Small intestine (tissue), 7 donors: ENCODE results near the gene SLC7A10. TPM values are rescaled to one million over a fixed set of nuclear protein-coding genes. Genes with fewer than 3 reads are reported as not detected.

ENCODE experiments used
- DNase-seq, 2 donors: peaks; one replicate each; pipeline versions ENCODE4 v3.0.0 to v3.0.0-alpha.2; 2013
- FAIRE-seq: peaks from 2 replicates; lab custom pipeline; 2012; peaks lifted over from hg19 to GRCh38; lab: Jason Lieb, UNC
- H3K27ac ChIP-seq, 3 donors: one replicate each; pipeline ENCODE4 v1.5.1; 2013; ENCODE audit warnings: low read length in 2 of 3, mild to moderate bottlenecking in 2 of 3, control low read depth in 1 of 3, inconsistent platforms in 1 of 3, low read depth in 1 of 3, moderate library complexity in 1 of 3
- H3K27me3 ChIP-seq, 3 donors: one replicate each; pipeline ENCODE4 v1.6.1; 2013; ENCODE audit warnings: low read length in 3 of 3, inconsistent platforms in 1 of 3; ENCODE audit not compliant: control insufficient read depth in 3 of 3, insufficient read depth in 3 of 3
- H3K36me3 ChIP-seq, 3 donors: one replicate each; pipeline ENCODE4 v1.6.1; 2013; ENCODE audit warnings: low read length in 3 of 3, inconsistent platforms in 1 of 3, low read depth in 1 of 3, mild to moderate bottlenecking in 1 of 3, moderate library complexity in 1 of 3; ENCODE audit not compliant: control insufficient read depth in 3 of 3, insufficient read depth in 2 of 3
- H3K4me1 ChIP-seq, 3 donors: one replicate each; pipeline ENCODE4 v1.6.1; 2013; ENCODE audit warnings: low read length in 2 of 3, inconsistent platforms in 1 of 3, low read depth in 1 of 3, mild to moderate bottlenecking in 1 of 3, moderate library complexity in 1 of 3; ENCODE audit not compliant: control insufficient read depth in 3 of 3, insufficient read depth in 2 of 3
- H3K4me3 ChIP-seq, 3 donors: one replicate each; pipeline ENCODE4 v1.5.1; 2013; ENCODE audit warnings: low read length in 3 of 3, control low read depth in 1 of 3, inconsistent platforms in 1 of 3, low read depth in 1 of 3, mild to moderate bottlenecking in 1 of 3, moderate library complexity in 1 of 3
- H3K9me3 ChIP-seq, 2 donors: one replicate each; pipeline ENCODE4 v1.6.1; 2013; ENCODE audit warnings: low read depth in 1 of 2, low read length in 1 of 2; ENCODE audit not compliant: control insufficient read depth in 2 of 2, insufficient read depth in 1 of 2
- WGBS, 3 donors: extraction: QIAGEN DNeasy Blood & Tissue Kit; methylation state at CpG; one replicate each; pipeline ENCODE4 v1.1.7; 2013; 5-methylcytosine and 5-hydroxymethylcytosine counted together
- polyA plus RNA-seq, 4 donors: library from polyadenylated mRNA; stranded (reverse) in 3 of 4; unstranded in 1 of 4; fragments of 200-250 nt in 3 of 4; fragments of 120-200 nt in 1 of 4; gene quantifications; one replicate each; pipeline versions ENCODE4 v1.2.1 to v1.2.3, GENCODE V29; 2013
- donor health status: healthy with polysubstance abuse.
- donor health status: control.
- donor health status: control.
- donor health status: Bipolar disorder and iron deficiency.
- donor health status: healthy.

SLC7A10 gene
- polyA plus RNA-seq, 4 donors: 1.4 to 16.0 TPM; not detected in 2

- Histone ChIP-seq H3K4me3 (no peak overlapping the region), H3K36me3 (no peaks in the 10 kb centered on the region), H3K27me3 (no peaks in the 10 kb centered on the region), H3K27ac (no peak overlapping the region), H3K9me3 (no peaks in the 10 kb centered on the region), H3K4me1 (peaks cover 0 to 28% (median 0%) of the 10 kb centered on the region in 3 donors)
- no peak for FAIRE-seq
- DNase-seq: no peak
- 92 to 95% (median 94%) methylated on average over 10 of the region's 10 CpGs for WGBS, 3 donors
Observed at GRCh38 chr19:33238481-33239149, 13.0 kb upstream of the SLC7A10 start.

- Histone ChIP-seq H3K9me3 (no peaks in the 10 kb centered on the region), H3K36me3 (no peaks in the 10 kb centered on the region), H3K27me3 (no peaks in the 10 kb centered on the region), H3K27ac (no peak overlapping the region), H3K4me3 (no peak overlapping the region), H3K4me1 (peaks cover 0 to 27% (median 0%) of the 10 kb centered on the region in 3 donors)
- DNase-seq: no peak
- 71 to 83% (median 80%) methylated on average over 16 of the region's 16 CpGs for WGBS, 3 donors
- no peak for FAIRE-seq
Observed at GRCh38 chr19:33236696-33237390, 11.2 kb upstream of the SLC7A10 start.

- Histone ChIP-seq H3K9me3 (no peaks in the 10 kb centered on the region), H3K27me3 (no peaks in the 10 kb centered on the region), H3K36me3 (no peaks in the 10 kb centered on the region), H3K27ac (no peak overlapping the region), H3K4me3 (no peak overlapping the region), H3K4me1 (peaks cover 0 to 18% (median 0%) of the 10 kb centered on the region in 3 donors)
- DNase-seq (no peak), FAIRE-seq (no peak)
- WGBS, 3 donors: 80 to 85% (median 85%) methylated on average over 20 of the region's 20 CpGs
Observed at GRCh38 chr19:33235996-33236350, 10.3 kb upstream of the SLC7A10 start.

- Histone ChIP-seq H3K36me3 (no peaks in the 10 kb centered on the region), H3K4me1 (peaks cover 0 to 13% (median 0%) of the 10 kb centered on the region in 3 donors), H3K27ac (peak overlapping the region in 1 of 3 donors; percentile 49), H3K27me3 (no peaks in the 10 kb centered on the region), H3K9me3 (no peaks in the 10 kb centered on the region), H3K4me3 (peak overlapping the region in 1 of 3 donors; percentile 32)
- DNase-seq (peak; percentile 82 to 83), FAIRE-seq (no peak)
- 8 to 39% (median 13%) methylated on average over 24 to 30 of the region's 30 CpGs for WGBS, 3 donors
Observed at GRCh38 chr19:33235269-33235995, 9.8 kb upstream of the SLC7A10 start.

GRCh38 chr19:33234736-33235135, 9.1 kb upstream of the SLC7A10 start:
- DNase-seq (no peak), FAIRE-seq (no peak)
- H3K27ac ChIP-seq: no peak overlapping the region
- no peak overlapping the region for H3K4me3 ChIP-seq
- H3K36me3 ChIP-seq: no peaks in the 10 kb centered on the region
- peaks cover 0 to 9% (median 0%) of the 10 kb centered on the region in 3 donors for H3K4me1 ChIP-seq
- peaks cover 0 to under 1% (median 0%) of the 10 kb centered on the region in 3 donors for H3K27me3 ChIP-seq
- 68 to 73% (median 71%) methylated on average over 9 of the region's 9 CpGs for WGBS, 3 donors
- H3K9me3 ChIP-seq: no peaks in the 10 kb centered on the region

- H3K4me1 ChIP-seq: peaks cover 0 to 9% (median 0%) of the 10 kb centered on the region in 3 donors
- no peak for FAIRE-seq
- peaks cover 0 to 4% (median 0%) of the 10 kb centered on the region in 3 donors for H3K27me3 ChIP-seq
- H3K36me3 ChIP-seq: no peaks in the 10 kb centered on the region
- 74 to 88% (median 83%) methylated on average over 8 of the region's 8 CpGs for WGBS, 3 donors
- peaks cover 0 to 6% of the 10 kb centered on the region in 2 donors for H3K9me3 ChIP-seq
- H3K4me3 ChIP-seq: no peak overlapping the region
- H3K27ac ChIP-seq: no peak overlapping the region
- no peak for DNase-seq
Observed at GRCh38 chr19:33234092-33234491, 8.4 kb upstream of the SLC7A10 start.

- Histone ChIP-seq H3K9me3 (peaks cover 0 to 8% of the 10 kb centered on the region in 2 donors), H3K4me1 (peaks cover 0 to 9% (median 0%) of the 10 kb centered on the region in 3 donors), H3K36me3 (no peaks in the 10 kb centered on the region), H3K27ac (no peak overlapping the region), H3K27me3 (peaks cover 0 to 4% (median 0%) of the 10 kb centered on the region in 3 donors), H3K4me3 (no peak overlapping the region)
- FAIRE-seq (no peak), DNase-seq (no peak)
- 90 to 94% (median 94%) methylated on average over 9 of the region's 9 CpGs for WGBS, 3 donors
Observed at GRCh38 chr19:33233056-33233873, 7.6 kb upstream of the SLC7A10 start.
